NCI-H2196 treated with DMSO at 0.1 percent for 48 hours (cell line): ENCODE measurements around the gene MYO1D.
"Not testable (repeated sequence)": the region's sequence is repeated elsewhere in the genome, so short reads cannot be mapped to it uniquely, and the experiment has no call there.

Experiments used
- DNase-seq: peaks from one replicate; lab custom pipeline; 2025; ENCODE audit not compliant: unreplicated experiment; lab: John Stamatoyannopoulos, UW

MYO1D gene

DNA sequence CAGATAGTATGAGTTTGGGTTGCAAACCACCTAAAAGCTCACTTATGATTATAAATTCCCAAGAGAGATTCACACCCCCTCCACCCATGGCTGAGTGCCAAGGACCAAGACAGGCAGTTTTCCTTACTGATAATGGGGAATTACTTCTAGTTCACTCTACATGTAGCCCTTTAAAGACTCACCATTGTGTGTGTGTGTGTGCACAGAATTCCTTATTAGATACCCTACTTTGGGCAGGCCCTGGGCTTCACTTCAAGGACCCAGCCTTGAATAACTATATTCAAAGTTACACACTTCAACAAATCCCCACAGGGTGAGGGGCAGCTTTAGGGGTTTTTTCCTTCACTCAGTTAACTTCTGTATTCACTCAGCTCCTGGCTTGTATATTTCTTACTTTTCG lies 143.5 kb downstream of the MYO1D start:
- no peak for DNase-seq

DNA sequence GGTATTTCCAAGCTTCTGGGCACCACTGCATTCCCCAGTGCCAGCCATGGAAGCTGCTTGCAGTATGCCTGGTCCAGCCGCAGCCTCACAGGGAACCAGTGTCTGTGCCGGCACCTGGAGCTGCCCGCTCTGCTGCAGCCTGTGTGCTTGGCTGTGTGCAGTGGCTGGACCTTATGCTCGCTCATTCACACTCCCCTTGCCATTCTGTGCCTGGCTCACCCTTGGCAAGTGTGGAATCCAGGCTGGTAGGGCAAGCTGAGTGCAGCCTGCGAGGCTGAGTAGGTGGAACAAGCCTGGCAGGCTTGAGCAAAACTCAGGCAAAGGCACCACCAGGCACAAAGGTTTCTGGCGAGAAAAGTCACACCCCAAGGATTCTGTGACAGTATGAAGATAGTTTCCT lies 144.0 kb downstream of the MYO1D start:
- no peak for DNase-seq

DNA sequence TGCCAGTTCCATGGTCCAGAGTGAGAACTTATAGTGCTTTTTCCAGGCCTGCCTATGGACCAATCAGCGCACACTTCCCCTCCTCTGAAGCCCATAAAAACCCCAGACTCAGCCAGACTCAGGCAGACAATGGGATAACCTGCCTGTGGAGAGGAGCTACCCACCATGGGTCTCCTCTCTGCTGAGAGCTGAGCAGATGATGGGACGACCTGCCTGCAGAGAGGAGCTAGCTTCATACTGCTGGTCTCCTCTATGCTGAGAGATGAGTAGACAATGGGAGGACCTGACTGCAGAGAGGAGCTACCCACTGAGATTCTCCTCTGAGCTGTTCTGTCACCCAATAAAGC lies 144.7 kb downstream of the MYO1D start:
- DNase-seq, result no peak

DNA sequence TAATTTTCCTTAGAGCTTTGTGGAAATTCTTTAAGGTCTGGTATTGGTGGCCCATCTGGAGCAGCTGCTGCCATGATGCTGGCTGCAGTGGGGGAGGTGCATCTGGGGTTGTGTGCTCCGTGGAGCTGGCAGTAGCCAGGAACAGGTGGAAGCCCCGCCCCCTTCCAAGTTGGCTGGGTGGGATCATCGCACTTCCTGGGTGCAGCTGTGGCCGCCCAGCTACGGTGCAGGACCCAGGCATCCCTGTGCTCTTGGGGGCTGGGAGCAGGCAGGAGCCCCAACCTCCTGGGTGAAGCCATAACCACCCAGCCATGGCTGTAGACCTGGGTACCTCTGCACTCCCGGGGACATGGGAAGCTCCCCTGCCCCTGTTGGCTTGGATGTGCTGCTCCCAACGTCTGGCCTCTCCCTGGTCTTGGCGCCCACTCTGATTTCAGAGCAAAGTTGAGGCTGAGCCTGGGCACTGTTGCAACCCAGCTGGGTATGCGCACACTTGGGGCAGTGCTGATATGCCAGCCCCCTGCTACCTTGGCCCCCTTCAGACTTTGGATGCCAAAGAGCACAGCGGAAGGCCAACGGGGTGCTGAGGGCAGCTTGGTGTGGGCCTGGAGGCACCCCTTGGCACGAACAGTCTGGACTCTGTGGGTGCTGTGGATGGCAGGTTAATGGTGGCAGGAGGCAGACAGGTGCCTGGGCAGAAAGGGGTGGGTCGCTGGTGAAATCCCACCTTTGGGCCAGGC lies 145.2 kb downstream of the MYO1D start:
- DNase-seq, result no peak

DNA sequence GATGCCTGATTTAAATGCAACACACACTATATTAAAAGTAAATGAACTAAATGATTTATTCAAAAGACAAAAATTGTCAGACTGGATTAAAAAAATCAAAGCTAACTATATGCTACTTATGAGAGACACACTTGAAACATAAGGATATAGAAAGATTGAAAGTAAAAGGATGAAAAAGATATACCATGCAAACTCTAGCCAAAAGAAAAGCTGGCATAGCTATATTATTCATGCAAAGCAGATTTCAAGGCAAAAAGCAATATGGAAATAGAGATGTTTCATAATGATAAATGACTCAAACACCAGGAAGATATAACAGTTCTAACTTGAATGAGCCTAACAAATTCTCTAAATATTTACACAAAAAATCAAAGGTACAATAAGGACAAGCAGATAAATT lies 149.2 kb downstream of the MYO1D start:
- no peak for DNase-seq

DNA sequence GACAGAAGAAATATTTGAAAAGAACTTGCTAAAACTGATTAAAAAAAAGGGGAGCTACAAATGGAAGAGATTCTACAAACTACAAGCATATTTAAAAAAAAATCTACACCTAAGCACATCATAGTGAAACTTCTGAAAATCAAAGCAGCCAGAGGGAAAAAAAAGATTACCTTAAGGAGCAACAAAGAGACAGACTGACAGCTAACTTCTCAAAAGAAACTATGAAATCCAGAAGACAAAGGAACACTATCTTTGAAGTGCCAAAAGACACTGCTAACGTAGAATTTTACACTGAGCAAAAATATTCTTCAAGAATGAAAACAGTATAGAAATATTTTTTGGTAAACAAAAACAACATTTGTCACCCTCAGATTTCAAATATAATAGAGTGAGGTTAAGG lies 151.2 kb downstream of the MYO1D start:
- DNase-seq, result no peak

DNA sequence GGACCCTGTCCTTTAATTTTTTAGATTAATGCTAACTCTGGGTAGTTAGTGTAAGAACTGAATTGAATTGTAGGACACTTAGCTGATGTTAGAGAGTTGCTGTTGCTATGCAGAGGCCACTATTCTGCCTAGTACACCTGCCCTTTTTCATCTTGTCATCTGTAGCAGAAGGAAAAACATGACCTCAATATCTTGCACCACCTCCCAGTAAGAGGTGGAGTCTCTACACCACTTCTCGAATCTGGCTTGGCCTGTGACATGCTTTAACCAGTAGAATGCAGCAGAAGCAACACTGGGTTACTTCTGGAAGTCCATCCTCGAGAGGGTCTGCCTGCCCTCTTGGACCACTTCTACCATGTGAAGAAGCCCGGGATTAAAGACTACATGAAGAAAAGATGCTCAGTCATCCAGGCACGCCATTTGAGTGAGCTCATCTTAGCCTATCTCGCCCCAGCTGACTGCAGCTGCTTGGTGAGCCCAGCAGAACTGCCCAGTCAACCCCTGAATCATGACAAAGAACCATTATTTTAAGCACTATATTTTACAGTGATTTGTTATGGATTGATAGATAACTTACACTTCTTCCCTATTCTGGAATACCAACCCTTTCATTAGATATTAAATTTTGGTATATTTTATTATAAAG lies 153.5 kb downstream of the MYO1D start:
- no peak for DNase-seq

DNA sequence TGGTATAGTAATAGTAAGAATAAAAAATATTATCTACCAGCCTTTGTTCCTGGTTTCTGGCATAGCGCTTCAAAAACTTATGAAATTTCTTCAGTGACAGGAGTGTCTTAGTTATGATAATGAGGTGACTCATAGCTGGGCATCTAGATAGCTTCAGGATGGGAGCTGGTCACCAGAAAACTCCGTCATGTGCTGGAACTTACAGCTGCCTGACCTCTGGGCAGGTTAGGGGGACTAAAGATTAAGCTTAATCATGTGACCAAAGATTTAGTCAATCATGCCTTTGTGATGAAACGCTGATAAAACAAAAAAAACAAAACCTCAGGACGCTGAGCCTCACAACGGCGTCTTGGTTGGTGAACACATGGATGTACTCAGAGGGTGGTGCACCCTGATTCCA lies 154.2 kb downstream of the MYO1D start:
- no peak for DNase-seq

DNA sequence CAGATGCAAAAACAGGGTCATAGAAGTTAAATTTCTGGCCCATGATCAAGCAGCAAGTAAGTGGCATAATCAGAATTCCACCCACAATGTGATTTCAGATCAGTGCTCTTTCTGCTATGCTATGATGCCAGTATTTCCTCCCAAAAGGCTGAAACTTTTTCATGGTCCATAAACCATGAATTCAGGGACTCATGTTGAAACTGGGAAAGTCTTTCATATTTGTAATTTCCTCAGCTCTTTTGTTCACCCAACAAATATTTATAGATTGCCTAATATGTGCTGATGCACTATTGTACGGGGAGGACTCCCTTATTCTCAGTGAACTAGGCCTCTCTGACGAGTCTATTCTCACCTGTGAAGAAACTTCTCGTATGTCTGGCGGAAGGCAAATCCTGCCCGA lies 156.3 kb downstream of the MYO1D start:
- DNase-seq, result no peak

DNA sequence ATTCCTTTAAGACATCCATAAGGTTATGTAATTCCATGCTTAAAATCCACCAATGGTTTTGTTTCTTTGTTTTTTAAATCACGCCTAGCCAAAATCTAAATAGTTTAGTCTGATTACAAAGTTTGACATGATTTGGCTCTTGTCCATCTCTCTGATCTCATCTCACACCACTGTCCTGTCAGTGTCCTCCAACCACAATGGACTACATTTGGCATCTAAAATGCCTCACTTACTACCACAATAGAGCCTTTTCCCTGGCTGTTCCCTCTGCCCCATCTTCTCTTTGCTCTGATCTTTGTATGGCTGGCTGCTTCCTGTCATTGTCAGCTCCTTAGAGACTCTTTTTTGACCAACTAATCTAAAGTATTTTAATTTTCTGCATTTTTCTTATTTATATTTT lies 157.2 kb downstream of the MYO1D start:
- DNase-seq, result no peak

DNA sequence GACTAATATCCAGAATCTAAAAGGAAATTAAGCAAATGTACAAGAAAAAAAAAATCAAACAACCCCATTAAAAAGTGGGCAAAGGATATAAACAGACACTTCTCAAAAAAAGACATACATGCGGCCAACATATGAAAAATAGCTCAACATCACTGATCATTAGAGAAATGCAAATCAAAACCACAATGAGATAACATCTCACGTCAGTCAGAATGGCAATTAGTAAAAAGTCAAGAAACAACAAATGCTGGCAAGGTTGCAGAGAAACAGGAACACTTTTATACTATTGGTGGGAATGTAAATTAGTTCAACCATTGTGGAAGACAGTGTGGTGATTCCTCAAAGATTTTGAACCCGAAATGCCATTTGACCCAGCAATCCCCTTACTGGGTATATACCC lies 162.0 kb downstream of the MYO1D start:
- not testable (repeated sequence) for DNase-seq

DNA sequence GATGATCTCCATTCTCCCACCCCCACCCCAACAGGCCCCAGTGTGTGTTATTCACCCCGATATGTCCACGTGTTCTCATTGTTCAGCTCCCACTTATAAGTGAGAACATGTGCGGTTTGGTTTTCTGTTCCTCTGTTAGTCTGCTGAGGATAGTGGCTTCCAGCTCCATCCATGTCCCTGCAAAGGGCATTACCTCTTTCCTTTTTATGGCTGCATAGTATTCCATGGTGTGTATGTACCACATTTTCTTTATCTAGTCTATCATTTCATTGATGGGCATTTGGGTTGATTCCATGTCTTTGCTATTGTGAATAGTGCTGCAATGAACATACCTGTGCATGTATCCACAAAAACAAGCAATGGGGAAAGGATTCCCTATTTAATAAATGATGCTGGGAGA lies 162.7 kb downstream of the MYO1D start:
- DNase-seq, result not testable (repeated sequence)

DNA sequence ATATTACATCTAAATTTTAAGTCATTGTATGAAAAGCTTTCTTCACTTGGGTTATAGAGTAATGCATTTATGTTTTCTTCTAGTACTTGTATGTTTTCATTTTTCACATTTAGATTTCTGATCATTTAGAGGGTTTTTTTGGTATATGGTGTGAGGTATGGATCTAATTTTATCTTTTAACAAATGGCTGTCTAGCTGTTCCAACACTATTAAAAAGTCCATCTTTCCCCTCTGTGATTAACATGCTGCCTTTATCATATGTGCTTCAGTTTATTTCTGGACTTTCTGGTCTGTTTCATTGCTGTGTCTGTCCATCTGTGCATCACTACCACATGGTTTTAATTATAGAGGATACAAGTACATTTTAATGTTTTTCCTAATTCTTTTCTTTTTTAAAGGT lies 163.8 kb downstream of the MYO1D start:
- DNase-seq, result no peak

DNA sequence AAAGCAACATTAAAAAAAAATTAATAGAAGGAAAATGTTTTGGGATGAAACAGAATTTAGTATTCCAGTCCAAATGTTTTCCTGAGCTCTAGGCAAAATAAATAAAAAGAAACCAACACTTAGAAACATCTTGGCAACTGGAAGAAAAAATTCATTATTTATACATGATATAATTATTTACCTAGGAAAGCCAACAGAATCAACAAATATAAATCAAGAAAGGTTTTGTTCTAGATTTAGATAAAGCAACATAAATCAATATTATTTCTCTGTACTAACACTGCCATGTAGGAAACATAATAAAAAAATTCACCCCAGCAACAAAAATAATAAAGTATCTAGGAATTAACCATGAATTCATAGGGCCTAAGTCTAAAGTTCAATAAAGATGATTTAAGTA lies 167.4 kb downstream of the MYO1D start:
- no peak for DNase-seq

DNA sequence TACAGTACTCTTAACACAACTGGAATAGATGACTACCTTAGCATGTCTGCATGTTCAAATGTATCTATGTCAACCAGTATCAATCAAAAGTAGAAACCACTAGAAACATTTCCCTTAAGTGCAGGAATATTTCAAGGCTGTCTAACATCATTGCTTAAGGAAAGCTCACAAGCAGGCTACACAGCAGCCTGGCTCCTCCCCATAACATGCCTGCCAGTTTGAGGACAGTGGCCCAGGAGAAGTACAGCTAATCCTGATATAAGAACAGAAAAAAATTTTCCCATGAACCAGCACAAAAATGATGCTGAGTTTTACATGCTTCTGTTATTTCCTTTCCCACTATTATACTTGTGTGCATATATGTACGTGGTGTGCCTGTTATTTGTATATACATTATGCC lies 175.1 kb downstream of the MYO1D start:
- no peak for DNase-seq

DNA sequence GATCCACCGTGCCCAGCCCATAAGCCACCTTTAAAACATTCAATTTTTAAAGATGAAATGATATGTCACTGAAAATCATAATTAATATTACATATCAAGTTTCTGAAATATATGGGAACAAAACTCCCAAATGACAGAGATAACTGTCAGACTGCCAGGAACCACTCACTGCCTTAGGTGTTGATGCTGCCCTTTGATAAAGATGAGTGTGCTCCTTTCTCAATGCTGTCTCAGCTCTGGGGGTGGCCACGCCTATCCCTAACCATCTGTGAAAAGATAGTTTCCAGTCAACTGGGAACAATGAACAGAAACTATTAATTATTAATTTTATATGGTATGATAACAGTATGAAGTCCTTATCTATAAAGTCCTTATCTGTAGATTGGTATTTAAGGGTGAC lies 177.7 kb downstream of the MYO1D start:
- no peak for DNase-seq

DNA sequence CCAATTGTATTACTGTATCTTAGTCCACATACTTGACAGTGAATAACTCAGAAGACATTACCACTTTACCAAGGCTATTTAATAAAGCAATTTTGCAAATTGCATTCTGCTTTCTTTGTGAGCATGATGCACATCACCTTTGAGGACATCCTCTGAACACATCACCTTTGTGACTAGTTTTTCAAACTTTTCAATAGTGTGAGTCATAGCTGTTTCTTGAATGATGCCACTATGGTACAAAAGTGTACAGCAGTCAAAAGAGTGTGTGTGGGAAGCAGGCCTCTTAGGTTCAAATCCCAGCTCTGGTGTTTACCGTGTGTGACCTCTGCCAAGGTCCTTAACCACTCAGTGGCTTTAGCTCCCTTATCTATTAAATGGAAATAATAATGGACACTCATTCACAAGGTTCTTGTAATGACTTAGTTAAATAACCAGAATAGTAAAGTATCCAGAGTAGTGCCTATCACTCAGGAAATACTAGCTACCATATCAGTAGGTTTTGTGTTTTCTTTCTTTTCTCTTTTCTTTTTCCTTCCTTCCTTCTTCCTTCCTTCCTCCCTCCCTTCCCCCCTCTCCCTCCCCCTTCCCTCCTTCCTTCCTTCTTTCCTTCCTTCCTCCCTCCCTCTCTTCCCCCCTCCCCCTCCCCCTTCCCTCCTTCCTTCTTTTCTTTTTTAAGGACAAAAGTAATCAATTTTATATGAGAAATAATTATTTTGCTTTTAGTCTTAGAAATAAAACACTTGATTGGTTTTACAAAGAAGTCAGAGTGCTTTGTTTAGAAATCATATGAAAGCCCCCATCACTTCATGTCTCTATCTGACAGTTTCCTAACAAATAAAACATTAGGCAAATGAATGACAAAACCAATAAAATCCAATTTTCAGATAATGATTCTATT lies 178.9 kb downstream of the MYO1D start:
- DNase-seq, result no peak

DNA sequence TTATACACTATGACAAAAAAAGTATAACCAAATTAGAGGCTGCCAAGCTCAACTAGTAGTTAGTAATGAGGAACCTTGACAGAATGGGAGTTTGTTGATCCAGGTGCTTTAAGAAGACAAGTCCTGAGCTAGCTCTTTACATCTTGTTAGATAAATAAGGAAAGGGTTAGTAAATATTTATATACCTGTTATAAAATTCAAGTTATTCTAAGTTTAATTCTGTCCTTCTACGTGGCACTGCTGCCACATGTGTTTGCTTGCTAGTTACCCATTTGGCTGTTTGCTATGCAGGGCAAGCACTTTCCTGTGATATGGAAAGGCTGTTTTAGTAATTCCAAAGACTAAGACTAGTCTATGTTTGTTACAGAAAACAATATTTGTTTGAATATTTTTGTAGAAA lies 180.5 kb downstream of the MYO1D start:
- no peak for DNase-seq

DNA sequence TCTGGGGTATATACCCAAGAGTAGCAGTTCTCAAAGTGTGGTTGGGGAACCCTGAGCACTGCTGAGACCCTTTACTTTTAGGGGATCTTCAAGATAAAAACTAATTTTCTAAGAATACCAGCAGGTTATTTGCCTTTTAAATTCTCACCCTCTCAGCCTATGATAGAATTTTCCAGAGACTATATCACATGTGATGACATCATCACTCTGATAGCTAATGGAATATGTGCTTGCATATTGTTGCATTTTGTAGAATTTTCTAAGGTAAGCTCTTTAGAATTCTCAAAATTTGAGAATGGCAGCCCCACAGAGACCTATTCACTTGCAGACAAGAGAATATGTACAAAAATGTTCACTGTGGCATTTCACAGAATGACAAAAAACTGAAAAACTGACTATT lies 181.1 kb downstream of the MYO1D start:
- no peak for DNase-seq

DNA sequence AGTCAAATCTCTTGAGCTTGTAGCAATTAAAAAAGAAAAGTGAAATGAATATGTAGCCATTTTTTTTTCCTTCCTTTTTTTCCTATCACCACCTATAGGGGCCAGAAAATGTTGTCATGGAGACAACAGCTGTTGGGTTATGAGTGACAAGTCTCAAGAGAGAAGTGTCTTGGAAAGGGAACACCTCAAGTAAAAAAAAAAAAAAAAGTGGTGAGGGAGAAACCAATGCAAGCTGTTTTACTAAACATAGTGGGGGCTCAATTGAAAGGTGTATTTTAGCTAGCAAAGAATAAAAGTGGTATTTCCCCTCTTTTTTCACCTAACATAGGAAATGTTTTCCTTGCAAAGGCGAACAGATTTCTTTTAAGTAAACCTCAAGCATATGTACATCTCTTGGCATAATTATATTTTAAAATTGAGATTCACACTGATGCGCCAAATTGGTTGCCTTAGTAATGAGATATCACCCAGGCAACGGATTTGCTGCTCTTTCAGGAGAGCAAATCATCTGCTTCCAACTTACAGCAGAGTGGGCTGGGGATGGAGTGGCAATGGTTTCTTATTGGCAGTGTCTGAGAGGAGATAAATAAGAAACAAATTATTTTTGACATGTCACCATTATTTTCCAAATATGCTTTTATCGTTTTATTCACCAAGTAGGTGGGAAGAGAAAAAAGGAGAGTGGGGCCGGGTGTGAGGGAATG lies 183.6 kb downstream of the MYO1D start:
- no peak for DNase-seq

DNA sequence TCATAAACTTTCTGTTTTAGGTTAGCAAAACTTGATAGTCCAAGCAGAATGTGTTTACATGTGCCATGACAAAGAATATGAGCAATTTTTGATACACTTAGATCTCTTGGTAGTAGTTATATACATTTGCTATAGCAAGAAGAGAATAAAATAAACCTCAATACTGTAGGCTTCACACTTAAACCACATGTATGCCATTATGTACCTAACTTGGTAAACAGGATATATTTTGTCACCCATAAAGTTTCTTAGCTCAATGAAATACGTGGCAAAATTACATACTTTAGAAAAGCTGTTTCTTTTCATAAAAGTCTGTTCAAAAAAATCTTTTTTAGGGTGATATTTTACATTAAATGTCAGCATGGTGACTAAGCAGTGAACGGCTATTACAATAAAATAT lies 184.7 kb downstream of the MYO1D start:
- no peak for DNase-seq

DNA sequence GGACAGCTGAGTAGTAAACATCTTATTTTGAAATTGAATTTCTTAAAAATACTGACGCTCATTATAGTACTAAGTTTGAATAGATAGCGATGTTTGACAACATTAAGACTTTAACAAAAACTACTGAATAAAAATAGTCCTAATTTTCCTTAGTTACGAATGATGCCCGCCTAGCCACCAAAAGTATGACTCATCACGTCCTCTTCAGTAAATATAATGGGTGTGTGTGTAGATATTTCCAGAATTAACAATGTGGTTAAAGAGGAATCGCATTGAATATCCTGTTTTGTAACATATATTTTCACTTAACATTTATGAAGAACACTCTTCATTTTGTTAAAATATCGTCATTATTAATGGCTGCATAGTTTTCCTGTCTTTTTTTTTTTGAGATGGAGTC lies 187.6 kb downstream of the MYO1D start:
- DNase-seq, result no peak
